Esophagus squamous epithelium (tissue), 5 donors: ENCODE measurements around the gene ENTPD5. TPM values are rescaled to one million over a fixed set of nuclear protein-coding genes. Genes with fewer than 3 reads are reported as not detected.

Experiments used
- DNase-seq: peaks from one replicate; lab custom pipeline; 2025; lab: John Stamatoyannopoulos, UW
- H3K27ac ChIP-seq, 4 donors: fragments of 200-600 bp; sonication (generic); one replicate each; pipeline ENCODE4 v1.5.1; 2016 to 2019; ENCODE audit warnings: mild to moderate bottlenecking in 1 of 4
- H3K27me3 ChIP-seq, 4 donors: fragments of 200-600 bp; sonication (generic); 1 replicate in 3 of 4; 2 replicates in 1 of 4; pipeline versions ENCODE4 v1.5.1 to v1.6.0; 2017 to 2021; ENCODE audit warnings: antibody characterized with exemption in 1 of 4
- H3K36me3 ChIP-seq, 3 donors: fragments of 200-600 bp; sonication (generic); one replicate each; pipeline ENCODE4 v1.5.1; 2016 to 2019
- H3K4me1 ChIP-seq, 3 donors: fragments of 200-600 bp; sonication (generic); one replicate each; pipeline ENCODE4 v1.5.1; 2017 to 2019
- H3K4me3 ChIP-seq, 4 donors: fragments of 200-600 bp; sonication (generic); 1 replicate in 3 of 4; 2 replicates in 1 of 4; pipeline ENCODE4 v1.5.1; 2016 to 2019; ENCODE audit warnings: mild to moderate bottlenecking in 2 of 4, moderate library complexity in 1 of 4
- H3K9me3 ChIP-seq, 3 donors: fragments of 200-600 bp; sonication (generic); one replicate each; pipeline ENCODE4 v1.5.1; 2016 to 2019
- POLR2A ChIP-seq, 4 donors: fragments of 450-650 bp; IDR thresholded peaks; one replicate each; pipeline ENCODE4 v1.6.1; 2017; ENCODE audit warnings: antibody characterized with exemption in 4 of 4, mild to moderate bottlenecking in 4 of 4, moderate library complexity in 3 of 4
- WGBS, 2 donors: methylation state at CpG; one replicate each; pipeline ENCODE4 v1.1.5; 2018; 5-methylcytosine and 5-hydroxymethylcytosine counted together
- intact Hi-C: fragments of 100-400 bp; cut with DNase I; formaldehyde crosslinking; loops from one replicate; pipeline ENCODE4 v1.15.0; 2022
- total RNA-seq, 4 donors: library from RNA; depleted of rRNA; stranded (reverse); fragments of >200 nt; gene quantifications; one replicate each; pipeline ENCODE4 v1.1.0, GENCODE V29; 2016
- TF ChIP-seq, protein P1 (sequence below), 6 experiments: fragments of 450-650 bp in 4 of 6; fragments of 200-600 bp in 2 of 6; sonication (generic) in 2 of 6; IDR thresholded peaks; one replicate each; pipeline ENCODE4 v1.5.1; 2016 to 2019; ENCODE audit warnings: antibody characterized with exemption in 6 of 6, mild to moderate bottlenecking in 4 of 6, moderate library complexity in 4 of 6
- donor health status: DM: yes; HTN: yes; CAD: no.

ENTPD5 gene
- total RNA-seq, 4 donors from 2014 or later = 9.3 to 16.9 (median 13.0) TPM

DNA sequence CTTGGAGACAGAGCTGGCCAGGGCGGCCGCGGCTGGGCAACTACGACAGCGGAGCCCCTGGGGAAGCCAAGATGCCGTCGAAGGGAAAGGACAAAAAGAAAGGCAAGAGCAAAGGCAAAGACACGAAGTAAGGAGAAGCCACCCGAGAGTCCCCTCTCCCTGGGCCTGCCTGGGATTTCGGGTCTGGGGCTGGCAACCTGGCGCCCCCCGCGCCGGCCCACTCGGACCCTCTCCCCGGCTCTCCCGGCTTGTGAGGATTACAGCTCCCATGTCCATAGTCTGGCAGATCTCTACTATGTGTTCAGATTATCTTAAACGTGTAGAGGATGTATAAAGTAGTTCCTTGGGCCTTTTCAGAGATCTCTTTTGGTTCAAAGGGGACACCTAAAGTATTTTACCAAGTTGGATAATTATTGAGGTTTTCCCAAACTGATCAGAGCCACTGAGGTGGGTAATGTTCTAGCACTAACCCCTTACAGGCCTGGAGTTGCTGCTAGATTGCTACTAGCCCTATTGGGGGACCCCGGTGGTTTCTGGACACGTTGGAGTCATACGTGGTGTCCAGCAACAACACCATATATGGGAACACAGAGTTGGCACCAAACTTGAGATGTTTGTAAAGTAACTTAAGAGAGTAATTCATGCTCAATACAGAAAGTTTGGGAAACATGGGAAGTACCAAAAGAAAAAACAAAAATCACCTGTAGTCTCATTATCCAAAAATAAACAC is 485 bp upstream of the ENTPD5 start:
- DNase-seq = no peak
- H3K36me3 ChIP-seq = peaks cover 0 to 9% (median 0%) of the 10 kb centered on the region in 3 donors

GRCh38 chr14:74018174-74018585 is 908 bp downstream of the ENTPD5 start:
- WGBS, 2 donors = 1% methylated on average over 8 of the region's 8 CpGs
- Histone ChIP-seq H3K9me3 (no peaks in the 10 kb centered on the region), H3K36me3 (peaks cover 0 to 23% (median 0%) of the 10 kb centered on the region in 3 donors), H3K4me1 (peaks cover 0 to 19% (median 8%) of the 10 kb centered on the region in 3 donors), H3K4me3 (peak overlapping the region; percentile 76 to 93 (median 87)), H3K27me3 (no peaks in the 10 kb centered on the region), H3K27ac (peak overlapping the region; percentile 97 to 99 (median 98))
- TF ChIP-seq, protein P1, sequence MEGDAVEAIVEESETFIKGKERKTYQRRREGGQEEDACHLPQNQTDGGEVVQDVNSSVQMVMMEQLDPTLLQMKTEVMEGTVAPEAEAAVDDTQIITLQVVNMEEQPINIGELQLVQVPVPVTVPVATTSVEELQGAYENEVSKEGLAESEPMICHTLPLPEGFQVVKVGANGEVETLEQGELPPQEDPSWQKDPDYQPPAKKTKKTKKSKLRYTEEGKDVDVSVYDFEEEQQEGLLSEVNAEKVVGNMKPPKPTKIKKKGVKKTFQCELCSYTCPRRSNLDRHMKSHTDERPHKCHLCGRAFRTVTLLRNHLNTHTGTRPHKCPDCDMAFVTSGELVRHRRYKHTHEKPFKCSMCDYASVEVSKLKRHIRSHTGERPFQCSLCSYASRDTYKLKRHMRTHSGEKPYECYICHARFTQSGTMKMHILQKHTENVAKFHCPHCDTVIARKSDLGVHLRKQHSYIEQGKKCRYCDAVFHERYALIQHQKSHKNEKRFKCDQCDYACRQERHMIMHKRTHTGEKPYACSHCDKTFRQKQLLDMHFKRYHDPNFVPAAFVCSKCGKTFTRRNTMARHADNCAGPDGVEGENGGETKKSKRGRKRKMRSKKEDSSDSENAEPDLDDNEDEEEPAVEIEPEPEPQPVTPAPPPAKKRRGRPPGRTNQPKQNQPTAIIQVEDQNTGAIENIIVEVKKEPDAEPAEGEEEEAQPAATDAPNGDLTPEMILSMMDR (IDR thresholded peaks at IDR 0.05) = no peak
- TF ChIP-seq POLR2A (IDR thresholded peaks at IDR 0.05) = no peak
- intact Hi-C loops = no loop called here
- DNase-seq = no peak

More for the DNA sequence above, 485 bp upstream of the ENTPD5 start:
- Histone ChIP-seq H3K4me3 (peak overlapping the region; percentile 76 to 93 (median 87)), H3K27ac (peak overlapping the region; percentile 97 to 99 (median 98)), H3K4me1 (peaks cover 0 to 19% (median 8%) of the 10 kb centered on the region in 3 donors), H3K27me3 (no peaks in the 10 kb centered on the region), H3K9me3 (no peaks in the 10 kb centered on the region)
- 3 to 8% methylated on average over 5 to 20 of the region's 21 CpGs for WGBS, 2 donors
- intact Hi-C loops = no loop called here
- TF ChIP-seq, protein P1 (IDR thresholded peaks at IDR 0.05) = no peak
- TF ChIP-seq POLR2A (IDR thresholded peaks at IDR 0.05) = no peak

- no peak for TF ChIP-seq POLR2A (IDR thresholded peaks at IDR 0.05)
- TF ChIP-seq, protein P1 (IDR thresholded peaks at IDR 0.05) = no peak
- H3K27ac ChIP-seq = no peak overlapping the region
- H3K9me3 ChIP-seq = no peaks in the 10 kb centered on the region
- intact Hi-C loops = no loop called here
- H3K4me1 ChIP-seq = peaks cover 0 to 19% (median 8%) of the 10 kb centered on the region in 3 donors
- H3K4me3 ChIP-seq = no peak overlapping the region
- peaks cover 0 to 45% (median 0%) of the 10 kb centered on the region in 3 donors for H3K36me3 ChIP-seq
- no peak for DNase-seq
- H3K27me3 ChIP-seq = no peaks in the 10 kb centered on the region
Measured at GRCh38 chr14:74015963-74016362, 3.1 kb downstream of the ENTPD5 start.

- TF ChIP-seq, protein P1 (IDR thresholded peaks at IDR 0.05) = no peak
- no peak for TF ChIP-seq POLR2A (IDR thresholded peaks at IDR 0.05)
- no peak for DNase-seq
- WGBS, 2 donors = 54 to 81% methylated on average over 3 of the region's 3 CpGs
- no peak overlapping the region for H3K27ac ChIP-seq
- H3K4me1 ChIP-seq = peaks cover 0 to 17% (median 8%) of the 10 kb centered on the region in 3 donors
- H3K27me3 ChIP-seq = no peaks in the 10 kb centered on the region
- intact Hi-C loops = no loop called here
- no peak overlapping the region for H3K4me3 ChIP-seq
- peaks cover 0 to 53% (median 0%) of the 10 kb centered on the region in 3 donors for H3K36me3 ChIP-seq
- no peaks in the 10 kb centered on the region for H3K9me3 ChIP-seq
Measured at GRCh38 chr14:74015176-74015575, 3.9 kb downstream of the ENTPD5 start.

DNA sequence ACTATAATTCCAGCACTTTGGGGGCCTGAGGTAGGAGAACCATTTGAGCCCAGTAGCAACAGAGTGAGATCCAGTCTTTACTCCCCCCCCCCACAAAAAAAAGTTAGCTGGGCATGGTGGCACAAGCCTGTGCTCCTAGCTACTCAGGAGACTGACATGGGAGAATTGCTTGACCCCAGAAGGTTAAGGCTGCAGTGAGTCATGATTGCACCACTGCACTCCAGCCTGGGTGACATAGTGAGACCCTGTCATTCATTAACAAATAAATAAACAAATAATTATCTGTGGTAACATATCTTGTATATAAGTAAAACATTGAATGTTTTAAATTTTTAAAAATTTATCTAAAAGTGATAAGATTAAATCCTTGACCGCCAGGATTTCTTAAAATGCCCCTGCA is 4.8 kb downstream of the ENTPD5 start:
- Histone ChIP-seq H3K9me3 (no peaks in the 10 kb centered on the region), H3K27me3 (no peaks in the 10 kb centered on the region), H3K27ac (no peak overlapping the region), H3K36me3 (peaks cover 0 to 62% (median 0%) of the 10 kb centered on the region in 3 donors), H3K4me1 (peaks cover 0 to 8% (median 5%) of the 10 kb centered on the region in 3 donors), H3K4me3 (no peak overlapping the region)
- TF ChIP-seq, protein P1 (IDR thresholded peaks at IDR 0.05) = no peak
- TF ChIP-seq POLR2A (IDR thresholded peaks at IDR 0.05) = no peak
- WGBS, 2 donors = 95 to 100% methylated on average over 1 of the region's 1 CpG
- no peak for DNase-seq
- intact Hi-C loops = no loop called here
